ENCODE measurements around the gene HOXA5.

The HOXA5 gene

DNA sequence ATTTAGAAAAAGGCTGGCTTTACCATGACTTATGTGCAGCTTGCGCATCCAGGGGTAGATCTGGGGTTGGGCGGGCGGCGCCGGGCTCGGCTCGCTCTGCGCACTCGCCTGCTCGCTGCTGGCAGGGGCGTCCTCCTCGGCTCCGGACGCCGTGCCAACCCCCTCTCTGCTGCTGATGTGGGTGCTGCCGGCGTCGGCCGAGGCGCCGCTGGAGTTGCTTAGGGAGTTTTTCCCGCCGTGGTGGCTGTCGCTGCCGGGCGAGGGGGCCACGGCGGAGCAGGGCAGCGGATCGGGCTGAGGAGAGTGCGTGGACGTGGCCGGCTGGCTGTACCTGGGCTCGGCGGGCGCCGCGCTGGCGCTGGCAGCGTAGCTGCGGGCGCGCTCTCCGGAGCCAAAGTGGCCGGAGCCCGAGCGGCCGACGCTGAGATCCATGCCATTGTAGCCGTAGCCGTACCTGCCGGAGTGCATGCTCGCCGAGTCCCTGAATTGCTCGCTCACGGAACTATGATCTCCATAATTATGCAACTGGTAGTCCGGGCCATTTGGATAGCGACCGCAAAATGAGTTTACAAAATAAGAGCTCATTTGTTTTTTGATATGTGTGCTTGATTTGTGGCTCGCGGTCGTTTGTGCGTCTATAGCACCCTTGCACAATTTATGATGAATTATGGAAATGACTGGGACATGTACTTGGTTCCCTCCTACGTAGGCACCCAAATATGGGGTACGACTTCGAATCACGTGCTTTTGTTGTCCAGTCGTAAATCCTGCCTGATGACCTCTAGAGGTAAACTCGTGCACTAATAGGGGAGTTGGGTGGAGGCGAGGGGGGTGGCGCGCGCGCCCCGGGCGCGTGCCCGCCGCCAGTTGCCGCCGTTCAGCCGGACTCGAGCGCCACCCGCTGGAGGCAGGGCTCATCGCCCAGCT lies at the start of gene HOXA5:
Gene HOXA5, minus strand, starts transcription at position 659 of the 927 bp plus-strand sequence. Its CDS starts 74 bp downstream, at position 585.
- no peak for DNase-seq

DNA sequence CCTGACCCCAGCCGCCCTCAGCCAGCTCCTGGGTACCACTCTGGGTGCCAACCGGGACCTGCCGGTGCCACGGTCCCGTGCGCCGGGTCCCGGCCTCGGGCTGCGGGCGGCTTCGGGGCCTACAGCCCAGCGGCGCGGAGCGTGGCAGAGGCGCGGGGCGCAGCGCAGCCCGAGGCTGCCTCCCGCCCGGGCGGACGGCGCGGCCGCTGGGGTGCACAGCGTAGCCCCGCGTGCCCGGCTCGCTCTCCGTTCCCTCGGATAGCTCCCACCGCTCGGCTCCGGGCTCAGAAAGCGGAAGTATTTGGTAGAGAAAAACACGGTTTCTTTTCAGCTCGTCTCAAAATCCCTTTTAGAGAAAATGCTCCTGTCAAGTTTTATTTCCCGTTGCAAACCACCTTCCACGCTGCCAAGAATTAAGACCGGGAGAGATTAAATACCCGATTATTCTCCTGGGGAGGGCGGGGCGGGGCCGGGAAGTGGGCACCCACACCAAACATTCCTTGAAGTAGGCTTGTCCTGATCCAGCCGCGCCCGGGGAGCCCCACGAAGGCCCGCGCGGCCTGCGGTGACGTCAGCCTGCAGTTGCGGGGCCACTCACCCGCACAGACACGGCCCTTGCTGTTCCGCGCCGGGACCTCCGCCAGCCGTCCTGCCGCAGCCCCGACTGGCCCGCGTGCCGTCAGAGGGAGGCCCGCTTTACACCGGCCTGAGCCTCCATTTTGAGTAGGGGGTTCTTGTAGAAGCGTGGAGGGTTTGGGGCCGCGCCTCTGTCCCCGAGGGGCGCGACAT lies 49.3 kb upstream of the HOXA5 start:
- no peak for DNase-seq

DNA sequence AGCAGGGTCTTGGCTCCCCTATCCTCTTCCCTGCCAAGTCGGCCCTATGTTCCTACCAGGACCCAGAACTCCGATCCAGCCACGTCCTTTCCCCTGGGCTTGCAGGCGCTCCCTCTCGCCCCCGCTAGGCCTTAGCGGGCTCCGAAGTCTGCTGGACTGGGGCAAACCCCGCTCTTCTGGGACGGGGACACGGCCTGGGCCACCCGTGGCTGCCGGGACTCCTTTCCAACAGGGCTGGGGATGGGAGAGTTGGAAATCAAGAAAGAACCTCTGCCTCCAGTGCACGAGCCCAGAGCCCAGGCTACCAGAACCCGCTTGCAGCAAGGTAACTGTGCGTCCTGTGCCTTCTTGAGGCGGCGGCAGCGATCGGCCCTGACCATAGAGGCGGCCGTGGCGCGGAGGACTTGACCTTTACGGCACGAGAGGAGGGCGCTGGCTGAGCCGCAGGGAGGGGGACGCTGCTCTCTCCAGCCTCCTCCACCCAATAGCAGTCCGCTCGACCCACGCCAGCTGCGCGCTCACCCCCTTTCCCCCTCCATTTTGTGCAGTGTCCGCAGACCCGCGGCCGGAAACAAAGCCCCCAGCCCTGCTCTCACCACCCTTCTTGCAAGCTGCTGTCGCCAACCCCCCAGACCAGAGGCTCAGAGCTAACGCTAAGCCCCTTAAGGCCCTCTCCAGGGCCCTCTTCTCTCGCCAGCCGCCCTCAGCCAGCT lies 48.5 kb upstream of the HOXA5 start:
- no peak for DNase-seq

DNA sequence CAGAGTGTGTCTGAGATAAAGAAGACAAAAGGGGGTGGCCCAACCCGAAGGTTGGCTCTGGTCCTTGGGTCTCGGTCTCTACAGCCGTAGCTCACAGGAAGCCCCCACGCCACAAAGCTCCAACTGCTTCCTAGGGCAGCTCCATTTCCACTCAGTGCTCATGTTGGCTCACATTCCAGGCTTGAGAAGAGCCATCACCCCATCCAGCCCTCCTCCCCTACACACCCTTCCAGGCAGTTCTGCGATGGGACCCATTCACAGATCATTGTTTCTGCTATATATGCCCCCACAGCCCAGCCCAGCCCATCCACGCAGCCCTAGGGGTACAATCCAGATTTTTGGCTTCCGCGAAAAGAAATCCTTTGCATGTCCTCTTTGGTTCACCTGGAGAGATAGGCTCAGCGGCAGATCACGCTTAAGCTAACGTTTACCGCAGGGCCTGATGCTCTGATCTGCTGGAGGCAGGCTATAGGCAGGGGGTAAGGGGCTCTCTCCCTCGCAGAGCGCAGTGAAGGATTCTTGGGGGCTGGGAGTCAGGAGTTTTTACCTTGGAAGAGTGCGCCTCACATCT lies 47.8 kb upstream of the HOXA5 start:
- no peak for DNase-seq

DNA sequence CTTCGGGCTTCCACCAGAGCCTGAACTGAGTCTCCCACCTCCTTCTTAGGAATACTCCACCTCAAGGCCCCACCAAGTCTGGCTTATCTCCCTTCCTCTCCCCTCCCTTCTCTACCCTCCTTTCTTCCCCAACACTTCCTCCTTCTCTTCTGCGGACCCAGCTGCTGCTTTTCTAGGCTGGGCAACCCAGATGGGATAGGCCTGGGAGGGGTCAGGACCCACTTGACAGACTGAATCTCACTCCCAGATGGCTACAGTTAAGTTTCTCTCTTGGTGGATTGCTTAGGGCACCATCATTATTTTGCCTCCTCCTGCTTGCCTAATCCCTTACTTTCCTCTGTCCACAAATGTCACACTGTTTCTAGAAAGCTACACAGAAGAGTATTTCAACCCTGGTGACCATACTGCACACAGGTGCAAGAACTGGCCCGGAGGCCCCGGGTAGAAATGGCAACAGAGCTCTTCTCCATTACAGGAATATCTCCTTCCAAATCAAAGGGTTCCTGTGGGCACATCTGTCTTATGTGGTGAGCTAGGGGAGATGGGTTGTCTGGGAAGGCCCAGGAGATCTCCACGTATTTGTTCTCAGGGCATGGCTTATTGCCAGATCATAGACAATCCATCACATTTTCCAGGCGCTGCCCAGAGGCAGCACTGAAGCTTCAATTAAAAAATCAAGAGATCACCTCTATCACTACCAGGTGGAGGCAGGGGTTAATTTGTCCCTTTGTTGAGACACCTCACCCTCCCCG lies 46.7 kb upstream of the HOXA5 start:
- no peak for DNase-seq

DNA sequence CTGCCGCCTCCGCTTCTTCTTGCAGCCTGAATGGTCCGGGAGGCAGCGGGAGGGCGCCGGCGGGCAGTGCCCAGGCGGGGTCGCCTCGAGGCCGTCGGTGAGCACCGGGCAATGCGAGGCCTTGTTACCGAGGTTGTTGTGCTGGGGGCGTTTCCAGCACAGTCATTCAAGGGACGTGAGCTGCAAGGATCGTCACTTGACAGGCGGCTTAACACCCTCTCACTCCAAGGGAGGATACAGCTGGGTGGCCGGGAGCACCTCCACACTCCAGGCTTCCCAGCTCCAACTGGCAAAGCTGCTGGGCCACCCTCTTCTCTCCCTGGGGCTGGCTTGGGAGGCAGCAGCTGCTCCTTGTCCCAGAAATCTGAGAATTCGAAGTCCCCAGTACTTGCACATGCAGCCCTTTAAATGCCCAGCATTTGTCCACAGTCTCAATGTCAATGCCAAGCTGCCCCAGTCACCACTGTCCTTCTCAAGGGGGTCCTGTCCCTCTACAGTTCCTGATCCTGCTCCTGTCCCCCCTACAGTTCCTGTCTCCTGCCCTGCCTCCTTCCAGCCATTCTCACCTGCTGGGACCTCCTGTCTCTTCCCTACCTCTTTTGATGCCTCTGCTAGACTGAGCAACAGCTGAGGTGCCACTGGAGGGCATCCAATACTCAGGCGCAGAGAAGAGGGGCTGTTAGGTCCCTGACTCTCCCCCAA lies 46.0 kb upstream of the HOXA5 start:
- no peak for DNase-seq

DNA sequence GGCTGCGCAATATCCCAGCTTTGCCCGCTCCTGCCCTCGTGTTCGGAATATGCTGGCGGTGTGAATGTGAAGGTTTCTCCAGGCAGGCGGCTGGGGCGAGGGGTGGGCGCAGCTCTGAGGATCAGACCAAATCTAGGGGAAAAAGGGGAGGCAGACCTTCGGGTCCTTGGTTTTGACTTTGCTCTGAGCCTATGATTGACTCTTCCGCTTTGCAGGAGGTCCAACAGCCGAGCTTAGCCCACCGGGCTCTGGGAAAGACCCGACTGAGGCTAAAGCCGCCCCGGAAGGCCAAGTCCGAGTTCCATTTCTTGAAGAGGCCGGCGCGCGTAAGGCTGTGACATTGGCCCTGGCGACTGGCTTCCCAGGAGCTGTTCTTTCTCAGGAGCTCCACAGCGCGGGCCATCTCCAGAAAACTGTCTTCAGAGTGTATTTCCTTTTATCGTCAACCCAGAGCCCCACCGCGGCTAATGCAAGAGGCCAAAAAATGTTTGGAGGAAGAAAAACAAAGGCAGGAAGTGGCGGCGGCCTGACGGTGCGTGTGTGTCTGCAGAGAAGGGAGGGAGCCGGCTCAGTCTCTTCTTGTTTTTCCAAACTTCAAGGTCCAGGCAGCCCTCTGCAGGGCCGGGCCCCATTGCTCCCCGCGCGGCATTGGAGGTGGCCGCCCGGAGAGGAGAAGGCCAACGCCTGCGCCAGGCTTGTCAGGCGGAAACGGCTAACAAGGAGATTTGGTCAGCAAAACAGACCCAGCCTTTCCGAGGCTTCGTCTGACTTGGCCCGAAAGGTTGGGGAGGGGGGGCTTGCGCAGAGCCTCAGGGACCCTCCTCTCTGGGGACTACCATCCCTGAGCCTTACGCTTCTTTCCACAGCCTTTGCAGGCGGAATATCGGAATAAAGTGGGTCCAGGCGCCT lies 45.2 kb upstream of the HOXA5 start:
- no peak for DNase-seq

DNA sequence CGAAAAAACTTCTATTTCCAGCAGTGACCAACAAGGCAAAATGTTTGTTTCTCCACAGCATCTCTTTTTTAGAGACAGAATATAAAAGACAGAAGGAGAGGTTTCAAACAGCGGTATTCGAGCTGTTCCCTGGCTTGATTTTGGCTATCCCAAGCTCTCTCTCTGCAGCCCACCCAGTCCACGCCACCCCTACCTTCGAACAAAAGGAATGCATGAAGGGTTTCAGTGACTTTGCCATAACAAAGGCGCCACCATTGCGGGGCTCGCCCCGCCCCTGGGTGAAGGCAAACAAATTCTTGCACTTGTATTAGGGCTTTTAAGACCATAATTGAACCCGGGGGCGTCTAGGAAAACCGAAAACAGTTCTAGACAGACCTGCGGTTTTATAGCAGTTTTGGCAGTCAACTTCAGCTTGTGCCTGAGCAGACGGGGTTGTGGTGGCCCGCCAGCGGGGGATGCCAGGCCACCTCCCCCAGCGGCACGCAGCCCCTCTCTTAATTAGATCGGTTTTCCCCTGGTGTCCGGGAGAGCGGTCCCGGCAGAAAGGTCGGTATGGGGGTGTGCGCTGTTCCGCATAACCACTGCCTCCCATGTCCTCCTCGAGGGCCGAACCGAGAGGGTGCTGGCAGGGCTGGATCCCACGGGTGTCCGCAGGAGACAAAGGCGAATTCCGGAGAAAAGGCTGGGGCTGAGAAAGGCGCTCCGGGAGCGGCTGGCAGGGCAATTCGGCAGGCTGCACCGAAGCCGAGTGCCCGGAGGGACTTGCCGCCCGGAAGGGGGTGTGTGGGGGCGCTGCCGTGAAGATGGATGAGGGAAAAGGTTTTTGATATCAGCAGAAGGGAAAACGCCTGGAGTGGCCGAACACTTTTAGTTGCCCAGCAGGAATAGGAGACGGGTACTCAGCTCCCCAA lies 44.2 kb upstream of the HOXA5 start:
- DNase-seq: no peak

DNA sequence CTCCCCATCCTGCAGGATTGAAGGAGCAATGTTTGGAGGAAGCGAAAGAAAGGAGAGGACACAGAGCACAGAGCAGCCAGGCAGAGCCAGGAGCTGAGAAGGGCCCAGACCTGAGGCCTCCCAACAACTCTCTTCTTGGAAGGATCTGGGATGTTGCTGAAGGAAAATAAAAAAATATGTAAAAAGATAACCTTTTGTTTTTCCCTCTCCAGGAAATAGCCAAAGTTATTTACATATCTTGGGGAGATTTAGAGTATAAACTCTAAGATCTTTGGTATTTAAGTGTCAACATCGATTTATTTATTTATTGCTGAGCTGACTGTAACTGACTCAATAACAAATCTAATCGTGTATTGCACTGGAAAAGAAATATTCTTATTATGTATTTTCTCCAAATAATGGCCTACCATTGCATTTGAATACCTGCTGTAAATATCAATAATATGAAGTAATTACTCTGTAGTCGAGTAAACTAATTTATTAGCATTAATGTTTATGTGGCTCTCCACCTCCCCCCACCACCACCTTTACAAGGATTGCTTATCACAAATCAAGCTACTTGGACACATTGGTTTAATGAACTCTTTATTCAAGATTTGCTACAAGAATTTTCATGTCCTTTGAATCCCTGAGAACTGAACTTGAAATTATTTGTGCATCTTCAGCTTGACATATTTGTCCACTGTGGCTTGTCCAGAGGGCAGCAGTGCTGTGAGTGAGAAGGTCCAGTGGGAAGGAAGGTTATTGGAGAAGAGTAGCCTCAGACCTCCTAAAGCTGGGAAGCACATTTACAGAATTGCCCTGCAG lies 43.4 kb upstream of the HOXA5 start:
- no peak for DNase-seq

DNA sequence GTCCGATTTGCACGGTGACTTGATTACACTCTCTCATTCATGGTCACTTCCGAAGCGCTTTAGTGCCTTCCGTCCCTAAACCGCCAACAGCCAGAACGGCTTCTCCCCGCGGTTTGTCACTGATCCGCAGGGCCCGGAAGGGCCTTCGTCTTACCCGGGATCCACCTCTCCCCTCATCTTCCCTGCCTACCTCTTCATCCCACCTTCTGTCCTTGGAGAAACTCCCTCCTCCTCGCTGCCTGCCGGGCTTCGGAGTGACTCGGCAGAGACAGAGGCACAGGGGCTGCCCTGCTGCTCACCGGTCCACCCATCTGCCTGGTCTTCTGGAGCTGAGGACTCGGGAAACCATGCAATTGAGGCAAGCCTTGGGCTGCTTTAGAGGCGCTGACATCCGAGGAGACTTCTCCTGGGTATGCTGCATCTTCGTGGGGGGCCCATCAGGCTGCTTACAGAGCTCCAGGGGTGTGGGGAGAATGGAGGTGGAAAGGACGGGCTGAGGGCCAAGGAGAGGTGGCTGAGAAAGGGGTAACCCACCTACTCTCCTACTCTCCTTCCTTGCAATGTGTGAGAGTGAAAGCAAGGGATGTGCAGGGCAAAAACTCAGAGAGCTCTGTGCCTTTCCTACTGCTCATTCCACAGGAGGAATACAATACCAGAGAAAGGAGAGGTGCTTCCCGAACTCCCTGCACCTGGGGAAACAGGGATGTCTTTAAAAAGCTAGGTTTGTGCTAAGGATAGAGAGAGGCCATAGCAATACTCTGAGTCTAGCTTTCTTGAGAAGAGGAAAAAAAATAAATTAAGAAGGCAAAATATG lies 42.6 kb upstream of the HOXA5 start:
- no peak for DNase-seq

DNA sequence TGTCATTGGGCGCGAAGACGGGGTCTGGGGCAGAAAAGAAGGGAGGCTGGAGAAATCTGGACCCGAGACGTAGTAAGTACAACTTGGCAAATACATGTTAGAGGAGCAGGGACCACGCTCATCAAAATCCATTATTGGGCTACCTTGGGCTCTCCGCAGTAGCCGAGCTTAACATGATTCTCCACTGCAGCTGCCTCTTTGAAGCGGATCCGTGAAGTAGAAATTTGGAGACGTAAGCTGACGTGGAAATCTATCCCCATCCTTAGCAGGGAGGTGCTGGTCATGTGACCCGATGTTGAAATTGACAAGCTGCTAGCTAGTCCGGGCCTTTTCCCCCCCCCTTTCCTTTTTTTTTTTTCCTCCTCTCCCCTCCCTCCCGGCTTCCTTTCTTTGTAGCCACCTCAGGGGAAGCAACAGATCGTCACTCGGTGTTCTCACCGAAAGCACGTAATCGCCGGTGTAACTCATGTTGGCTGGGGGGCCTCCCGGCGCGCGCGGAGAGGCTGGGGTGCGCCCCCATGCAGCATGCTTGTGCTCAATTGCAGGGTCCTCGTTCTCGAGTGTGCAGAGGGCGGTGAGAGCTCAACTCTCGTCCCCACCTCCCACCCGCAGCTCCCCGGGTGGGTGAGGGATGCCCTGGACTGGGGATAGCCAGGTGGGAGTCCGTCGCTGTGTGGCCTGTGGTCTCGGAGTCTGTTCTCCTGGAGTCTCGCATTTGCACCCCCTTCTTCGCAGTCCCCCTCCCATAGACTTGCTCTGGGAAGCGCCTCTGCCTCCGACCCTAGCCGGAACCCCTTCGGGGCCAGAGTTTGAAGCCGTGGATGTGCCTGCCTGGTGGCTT lies 41.8 kb upstream of the HOXA5 start, which contains the start of gene HOXA11:
Gene HOXA11, minus strand, starts transcription at position 220 of the 841 bp plus-strand sequence. Its CDS starts 88 bp downstream, at position 132.
- no peak for DNase-seq

DNA sequence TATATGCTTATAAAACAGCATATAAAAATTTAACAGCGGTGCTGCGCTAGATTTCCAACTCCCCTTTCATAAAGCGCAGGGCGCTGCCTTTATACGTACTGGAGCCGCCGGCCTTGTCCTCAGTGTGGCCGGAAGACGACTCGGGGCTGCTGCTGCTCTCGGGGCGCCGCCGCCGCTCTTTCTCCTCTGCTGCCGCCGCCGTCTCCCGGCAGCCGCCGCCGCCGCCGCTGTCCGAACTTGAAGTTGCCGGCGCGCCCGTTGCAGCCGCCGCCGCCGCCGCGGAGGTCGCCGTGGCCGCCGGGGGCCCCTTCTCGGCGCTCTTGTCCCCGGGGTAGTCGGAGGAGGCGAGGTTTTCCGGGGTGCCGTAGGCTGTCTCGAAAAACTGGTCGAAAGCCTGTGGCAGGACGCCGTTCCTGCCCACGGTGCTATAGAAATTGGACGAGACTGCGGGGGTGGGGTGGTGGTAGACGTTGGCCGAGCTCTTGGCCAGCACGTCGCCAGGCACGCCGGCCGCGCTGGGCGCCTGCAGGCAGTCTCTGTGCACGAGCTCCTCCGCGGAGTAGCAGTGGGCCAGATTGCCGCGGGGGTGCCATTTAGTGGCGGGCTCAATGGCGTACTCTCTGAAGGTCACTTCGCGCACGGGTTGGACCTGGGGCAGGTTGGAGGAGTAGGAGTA lies 41.0 kb upstream of the HOXA5 start:
- DNase-seq: no peak

DNA sequence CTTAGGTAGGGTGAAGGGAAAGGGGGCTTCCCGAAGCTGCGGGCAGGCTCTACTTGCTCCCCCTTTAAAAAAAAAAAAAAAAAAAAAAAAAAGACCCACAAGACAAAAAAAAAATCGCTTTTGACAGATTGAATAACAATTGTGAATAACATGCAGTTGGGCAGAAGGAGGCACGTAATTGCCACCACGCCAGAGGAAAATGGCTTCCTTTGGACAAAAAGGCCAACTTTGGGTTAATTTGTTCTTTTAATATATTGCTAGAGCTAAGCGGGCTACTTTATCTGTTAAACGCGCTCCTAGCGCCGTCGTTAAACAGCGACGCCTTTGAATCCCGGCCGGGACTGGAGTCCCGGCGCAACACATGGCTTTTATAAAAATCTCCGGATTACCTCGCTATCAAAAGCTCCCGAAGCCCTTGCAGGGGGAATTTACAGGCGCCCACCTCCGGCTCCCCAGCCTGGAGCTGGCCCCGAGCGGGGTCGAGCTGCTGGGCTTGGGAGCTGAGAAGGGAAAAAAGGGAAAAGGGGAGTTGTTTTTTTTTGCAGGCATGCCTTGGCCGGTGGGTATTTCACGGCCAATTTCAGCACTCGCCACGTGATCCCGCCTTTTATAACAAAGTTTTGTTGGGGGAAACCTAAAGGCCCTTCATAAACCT lies 40.3 kb upstream of the HOXA5 start:
- DNase-seq: no peak

DNA sequence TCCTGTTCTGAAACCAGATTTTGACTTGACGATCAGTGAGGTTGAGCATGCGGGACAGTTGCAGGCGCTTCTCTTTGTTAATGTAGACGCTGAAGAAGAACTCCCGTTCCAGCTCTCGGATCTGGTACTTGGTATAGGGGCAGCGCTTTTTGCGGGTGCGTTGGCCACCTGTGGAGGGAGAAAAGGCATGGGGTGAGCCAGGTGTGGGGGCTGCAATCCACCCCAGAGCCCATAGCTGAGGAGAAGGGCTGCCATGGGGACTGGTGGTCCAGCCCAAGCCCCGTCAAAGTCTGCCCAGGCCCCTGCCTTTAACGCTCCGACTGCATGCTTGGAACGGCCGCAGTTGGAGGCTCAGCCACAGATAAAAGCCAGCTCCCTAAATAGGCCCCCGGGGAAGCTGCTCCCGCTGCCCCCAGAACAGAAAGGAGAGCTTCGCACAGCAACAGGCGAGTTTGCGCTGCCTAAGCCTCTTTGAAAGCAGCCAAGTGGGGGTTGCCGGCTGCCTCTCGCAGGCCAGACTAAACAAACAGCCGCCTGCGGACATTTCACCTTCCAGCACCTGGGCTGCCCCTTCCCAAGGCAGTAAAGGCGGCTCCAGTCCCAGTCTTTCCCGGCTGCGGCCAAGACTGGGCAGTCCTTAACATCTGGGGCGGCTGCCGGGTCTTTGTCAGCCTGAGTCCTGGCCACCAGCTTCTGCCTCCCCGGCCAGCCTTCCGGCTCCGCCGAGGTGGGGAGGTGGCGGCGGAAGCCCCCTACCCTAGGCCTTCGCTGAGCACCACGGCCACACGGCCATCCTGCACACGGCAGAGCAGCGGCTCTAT lies 39.6 kb upstream of the HOXA5 start:
- no peak for DNase-seq
